Left renal pelvis (tissue), 4 donors: ENCODE results near the gene PCIF1. TPM values are rescaled to one million over a fixed set of nuclear protein-coding genes. Genes with fewer than 3 reads are reported as not detected.
"Not testable (repeated sequence)": the region's sequence is repeated elsewhere in the genome, so short reads cannot be mapped to it uniquely, and the experiment has no call there.

Source experiments
- DNase-seq, 4 donors: peaks; one replicate each; pipeline ENCODE4 v3.0.0-alpha.2; 2013; ENCODE audit warnings: low read depth in 4 of 4, low spot score in 3 of 4
- polyA plus RNA-seq, 4 donors: library from polyadenylated mRNA; unstranded; fragments of 120-200 nt; gene quantifications; one replicate each; pipeline ENCODE4 v1.2.1, GENCODE V29; 2013; ENCODE audit not compliant: insufficient read length in 4 of 4

PCIF1 gene
- polyA plus RNA-seq, 4 donors: 41.1 to 49.7 (median 43.7) TPM

- no peak for DNase-seq
Observed at GRCh38 chr20:45983279-45983743, 48.8 kb downstream of the PCIF1 start.

GRCh38 chr20:45985573-45985972 lies 51.1 kb downstream of the PCIF1 start:
- no peak for DNase-seq

DNA sequence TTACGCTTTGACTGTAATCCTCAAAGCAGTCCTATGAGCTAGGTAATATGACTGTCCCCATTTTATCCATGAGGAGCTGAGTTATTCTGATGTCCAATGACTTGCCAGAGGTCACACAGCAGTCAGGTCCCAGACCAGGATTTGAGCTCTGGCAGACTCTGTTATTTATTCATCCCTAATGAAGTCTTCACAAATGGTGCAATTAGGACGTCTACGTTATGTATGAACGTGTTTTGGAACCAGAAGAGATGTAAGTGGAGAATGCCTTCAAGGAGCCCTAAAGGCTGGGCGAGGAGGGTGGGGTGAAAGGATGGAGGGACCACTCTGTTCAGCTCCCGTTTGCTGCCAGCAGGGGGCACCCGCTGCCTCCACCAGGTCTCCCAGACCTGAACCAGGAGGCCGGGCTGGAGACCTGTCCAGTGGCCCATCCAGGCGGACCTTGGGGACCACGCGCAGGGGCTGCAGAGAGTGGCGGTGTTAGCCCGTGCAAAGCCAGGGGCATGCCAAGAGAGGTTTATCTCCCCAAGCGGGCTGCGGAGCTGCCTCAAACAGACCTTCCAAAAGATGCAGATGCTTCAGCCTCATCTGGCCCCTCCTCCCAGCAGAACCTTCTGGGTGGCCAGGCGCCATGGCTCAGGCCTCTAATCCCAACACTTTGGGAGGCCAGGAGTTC lies 52.8 kb downstream of the PCIF1 start:
- DNase-seq: no peak

- not testable (repeated sequence) for DNase-seq
Observed at GRCh38 chr20:45988830-45989229, 54.3 kb downstream of the PCIF1 start.

DNA sequence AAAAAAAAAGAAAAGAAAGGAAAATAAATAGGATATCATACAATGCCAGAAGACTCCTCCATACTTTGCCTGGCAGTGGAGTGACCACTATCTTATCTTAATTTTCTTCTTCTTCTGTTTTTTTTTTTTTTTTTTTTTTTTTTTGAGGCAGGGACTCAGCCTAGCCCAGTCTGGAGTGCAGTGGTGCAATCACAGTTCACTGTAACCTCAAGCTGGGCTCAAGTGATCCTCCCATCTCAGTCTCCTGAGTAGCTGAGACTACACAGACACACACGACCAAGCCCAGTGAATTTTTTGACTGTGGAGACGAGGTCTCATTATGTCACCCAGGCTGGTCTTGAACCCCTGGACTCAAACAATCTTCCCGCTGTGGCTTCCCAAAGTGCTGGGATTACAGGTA lies 57.1 kb downstream of the PCIF1 start:
- DNase-seq: no peak

DNA sequence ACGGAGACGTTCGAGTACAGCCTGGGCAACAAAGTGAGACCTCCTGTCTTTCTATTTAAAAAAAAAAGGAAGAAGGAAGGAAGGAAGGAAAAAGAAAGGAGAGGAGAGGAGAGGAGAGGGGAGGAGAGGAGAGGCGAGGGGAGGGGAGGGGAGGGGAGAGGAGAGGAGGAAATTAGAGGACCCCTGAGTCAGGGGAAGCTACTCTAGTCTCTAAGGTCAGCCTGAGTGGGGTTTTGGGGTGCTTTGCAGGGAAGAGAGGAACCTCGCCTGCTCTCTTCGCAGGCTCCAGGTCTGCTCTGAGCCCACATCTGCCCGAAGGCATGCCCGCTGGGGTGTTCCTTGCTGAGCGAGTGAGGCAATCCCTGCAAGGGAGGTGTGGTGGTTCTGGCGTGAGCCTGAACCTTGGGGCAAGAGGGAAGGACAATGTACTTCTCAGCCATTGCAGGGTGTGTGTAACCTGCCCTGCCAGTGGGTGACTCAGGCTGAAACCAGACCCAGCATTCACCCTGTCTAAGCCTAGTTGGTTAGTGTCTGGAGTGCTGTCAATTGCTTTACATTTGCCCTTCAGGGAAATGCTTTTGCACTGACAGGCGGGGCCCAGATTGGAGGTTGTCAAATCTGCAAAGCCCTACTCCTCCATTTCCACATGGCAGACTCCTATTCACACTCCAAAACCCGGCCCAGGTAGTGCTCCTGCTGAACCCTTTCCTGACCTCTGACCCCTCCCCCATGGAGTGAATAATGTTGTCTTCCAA lies 58.9 kb downstream of the PCIF1 start:
- DNase-seq: no peak

DNA sequence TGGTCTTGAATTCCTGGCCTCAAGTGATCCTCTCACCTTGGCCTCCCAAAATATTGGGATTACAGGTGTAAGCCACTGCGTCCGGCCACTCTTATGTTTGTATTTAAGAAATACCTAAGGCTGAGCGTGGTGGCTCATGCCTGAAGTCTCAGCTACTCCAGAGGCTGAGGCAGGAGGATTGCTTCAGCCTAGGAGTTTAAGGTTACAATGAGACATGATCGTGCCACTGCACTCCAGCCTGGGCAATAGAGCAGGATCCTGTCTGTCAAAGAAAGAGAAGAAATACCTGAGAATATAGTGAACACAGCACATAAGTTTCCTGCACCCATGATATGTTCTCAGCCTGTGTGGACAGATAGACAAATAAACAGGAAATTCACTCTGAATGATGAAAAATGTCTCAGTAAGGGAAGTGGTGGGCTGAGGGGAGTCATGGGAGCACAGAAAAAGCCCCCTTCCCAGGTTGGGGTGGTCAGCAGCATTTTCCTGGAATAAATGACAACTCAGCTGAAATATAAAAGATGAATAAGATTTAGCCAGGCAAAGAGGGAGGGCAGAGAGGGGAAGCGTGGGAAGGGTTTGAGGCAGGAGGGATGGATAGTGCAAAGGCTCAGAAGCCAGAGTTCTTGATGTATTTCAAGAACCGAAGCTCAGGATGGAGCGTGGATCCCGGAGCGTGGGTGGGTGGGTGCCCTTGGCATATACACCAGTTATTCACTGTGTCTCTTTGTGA lies 60.4 kb downstream of the PCIF1 start:
- no peak for DNase-seq

- not testable (repeated sequence) for DNase-seq
Observed at GRCh38 chr20:45995495-45996097, 61.1 kb downstream of the PCIF1 start.

DNA sequence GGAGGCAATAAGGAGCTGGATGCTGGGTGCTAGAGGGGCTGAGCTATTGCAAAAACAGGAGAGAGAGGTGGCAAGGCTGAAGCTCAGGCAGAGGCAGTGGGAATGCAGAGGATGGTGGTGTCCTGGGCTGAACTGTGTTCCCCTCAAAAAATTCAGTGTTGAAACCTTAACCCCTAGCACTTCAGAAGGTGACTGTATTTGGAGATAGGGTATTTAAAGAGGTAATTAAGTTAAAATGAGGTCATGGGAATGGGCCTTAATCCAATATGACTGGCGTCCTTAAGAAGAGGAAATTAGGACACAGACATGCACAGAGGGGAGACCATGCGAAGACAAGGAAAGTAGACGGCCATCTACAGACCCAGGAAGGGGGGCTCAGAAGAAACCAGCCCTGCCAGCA lies 62.7 kb downstream of the PCIF1 start:
- no peak for DNase-seq

Other genes starting within 250 kb of the PCIF1 start
- under 1 TPM in 1 of 4 donors, not detected in 3; 0.13 TPM for gene WFDC13, start 232.6 kb upstream of the PCIF1 start, polyA plus RNA-seq
- gene WFDC10B, start 229.7 kb upstream of the PCIF1 start, polyA plus RNA-seq: not detected
- not detected for gene SPINT4, start 212.3 kb upstream of the PCIF1 start, polyA plus RNA-seq
- 1 to 10 TPM in 3 of 4 donors, under 1 TPM in 1; 0.90 to 1.6 (median 1.3) TPM for gene WFDC3, start 142.8 kb upstream of the PCIF1 start, polyA plus RNA-seq
- 10 to 100 TPM; 31.1 to 39.0 (median 34.4) TPM for gene DNTTIP1, start 142.7 kb upstream of the PCIF1 start, polyA plus RNA-seq
- 10 to 100 TPM; 59.8 to 69.9 (median 67.4) TPM for gene UBE2C, start 122.0 kb upstream of the PCIF1 start, polyA plus RNA-seq
- 1 to 10 TPM in 1 of 4 donors, under 1 TPM in 3; 0.47 to 1.3 (median 0.58) TPM for gene TNNC2, start 107.4 kb upstream of the PCIF1 start, polyA plus RNA-seq
- 10 to 100 TPM; 11.5 to 21.1 (median 15.8) TPM for gene SNX21, start 100.9 kb upstream of the PCIF1 start, polyA plus RNA-seq
- gene ACOT8, start 77.3 kb upstream of the PCIF1 start, polyA plus RNA-seq: 10 to 100 TPM; 16.9 to 31.3 (median 22.8) TPM
- 1 to 10 TPM; 4.2 to 5.6 (median 4.9) TPM for gene ZSWIM3, start 77.1 kb upstream of the PCIF1 start, polyA plus RNA-seq
- gene ZSWIM1, start 53.5 kb upstream of the PCIF1 start, polyA plus RNA-seq: 10 to 100 TPM; 11.1 to 19.4 (median 13.9) TPM
- 1 to 10 TPM; 1.7 to 7.8 (median 2.8) TPM for gene SPATA25, start 47.1 kb upstream of the PCIF1 start, polyA plus RNA-seq
- 10 to 100 TPM in 1 of 4 donors, 1 to 10 TPM in 3; 2.0 to 11.0 (median 4.3) TPM for gene NEURL2, start 43.5 kb upstream of the PCIF1 start, polyA plus RNA-seq
- 100 to 1,000 TPM in 3 of 4 donors, 10 to 100 TPM in 1; 83.2 to 156 (median 115) TPM for gene CTSA, start 43.3 kb upstream of the PCIF1 start, polyA plus RNA-seq
- gene PLTP, start 22.5 kb upstream of the PCIF1 start, polyA plus RNA-seq: 100 to 1,000 TPM in 3 of 4 donors, 10 to 100 TPM in 1; 72.7 to 139 (median 126) TPM
- 10 to 100 TPM; 11.6 to 17.9 (median 12.5) TPM for gene ZNF335, start 37.5 kb downstream of the PCIF1 start, polyA plus RNA-seq
- gene MMP9, start 74.2 kb downstream of the PCIF1 start, polyA plus RNA-seq: under 1 TPM; 0.24 to 0.81 (median 0.42) TPM
- gene SLC12A5, start 94.5 kb downstream of the PCIF1 start, polyA plus RNA-seq: 1 to 10 TPM in 2 of 4 donors, under 1 TPM in 2; 0.85 to 2.3 (median 1.5) TPM
- 10 to 100 TPM; 47.0 to 59.8 (median 58.5) TPM for gene NCOA5, start 155.3 kb downstream of the PCIF1 start, polyA plus RNA-seq
- 1 to 10 TPM; 4.8 to 7.6 (median 5.6) TPM for gene CD40, start 183.6 kb downstream of the PCIF1 start, polyA plus RNA-seq